CD4-positive, alpha-beta T cell treated with Interleukin-10 for 1 hour (primary cell): ENCODE results near the gene IL3.

Experiments
- DNase-seq: peaks from one replicate; pipeline ENCODE4 v3.0.0-alpha.2; 2020

IL3 gene

GRCh38 chr5:132073231-132074013, 13.0 kb downstream of the IL3 start, which contains the start of gene CSF2:
Gene CSF2 (plus strand): TSS chr5:132073789. CDS start chr5:132073824, 35 bp downstream.
- peak; percentile 17 for DNase-seq

DNA sequence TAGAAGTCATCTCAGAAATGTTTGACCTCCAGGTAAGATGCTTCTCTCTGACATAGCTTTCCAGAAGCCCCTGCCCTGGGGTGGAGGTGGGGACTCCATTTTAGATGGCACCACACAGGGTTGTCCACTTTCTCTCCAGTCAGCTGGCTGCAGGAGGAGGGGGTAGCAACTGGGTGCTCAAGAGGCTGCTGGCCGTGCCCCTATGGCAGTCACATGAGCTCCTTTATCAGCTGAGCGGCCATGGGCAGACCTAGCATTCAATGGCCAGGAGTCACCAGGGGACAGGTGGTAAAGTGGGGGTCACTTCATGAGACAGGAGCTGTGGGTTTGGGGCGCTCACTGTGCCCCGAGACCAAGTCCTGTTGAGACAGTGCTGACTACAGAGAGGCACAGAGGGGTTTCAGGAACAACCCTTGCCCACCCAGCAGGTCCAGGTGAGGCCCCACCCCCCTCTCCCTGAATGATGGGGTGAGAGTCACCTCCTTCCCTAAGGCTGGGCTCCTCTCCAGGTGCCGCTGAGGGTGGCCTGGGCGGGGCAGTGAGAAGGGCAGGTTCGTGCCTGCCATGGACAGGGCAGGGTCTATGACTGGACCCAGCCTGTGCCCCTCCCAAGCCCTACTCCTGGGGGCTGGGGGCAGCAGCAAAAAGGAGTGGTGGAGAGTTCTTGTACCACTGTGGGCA, 13.8 kb downstream of the IL3 start:
- no peak for DNase-seq

DNA sequence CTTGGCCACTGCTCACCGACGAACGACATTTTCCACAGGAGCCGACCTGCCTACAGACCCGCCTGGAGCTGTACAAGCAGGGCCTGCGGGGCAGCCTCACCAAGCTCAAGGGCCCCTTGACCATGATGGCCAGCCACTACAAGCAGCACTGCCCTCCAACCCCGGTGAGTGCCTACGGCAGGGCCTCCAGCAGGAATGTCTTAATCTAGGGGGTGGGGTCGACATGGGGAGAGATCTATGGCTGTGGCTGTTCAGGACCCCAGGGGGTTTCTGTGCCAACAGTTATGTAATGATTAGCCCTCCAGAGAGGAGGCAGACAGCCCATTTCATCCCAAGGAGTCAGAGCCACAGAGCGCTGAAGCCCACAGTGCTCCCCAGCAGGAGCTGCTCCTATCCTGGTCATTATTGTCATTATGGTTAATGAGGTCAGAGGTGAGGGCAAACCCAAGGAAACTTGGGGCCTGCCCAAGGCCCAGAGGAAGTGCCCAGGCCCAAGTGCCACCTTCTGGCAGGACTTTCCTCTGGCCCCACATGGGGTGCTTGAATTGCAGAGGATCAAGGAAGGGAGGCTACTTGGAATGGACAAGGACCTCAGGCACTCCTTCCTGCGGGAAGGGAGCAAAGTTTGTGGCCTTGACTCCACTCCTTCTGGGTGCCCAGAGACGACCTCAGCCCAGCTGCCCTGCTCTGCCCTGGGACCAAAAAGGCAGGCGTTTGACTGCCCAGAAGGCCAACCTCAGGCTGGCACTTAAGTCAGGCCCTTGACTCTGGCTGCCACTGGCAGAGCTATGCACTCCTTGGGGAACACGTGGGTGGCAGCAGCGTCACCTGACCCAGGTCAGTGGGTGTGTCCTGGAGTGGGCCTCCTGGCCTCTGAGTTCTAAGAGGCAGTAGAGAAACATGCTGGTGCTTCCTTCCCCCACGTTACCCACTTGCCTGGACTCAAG, 14.6 kb downstream of the IL3 start:
- peak; percentile 19 for DNase-seq

GRCh38 chr5:132075719-132076077, 15.2 kb downstream of the IL3 start:
- no peak for DNase-seq

DNA sequence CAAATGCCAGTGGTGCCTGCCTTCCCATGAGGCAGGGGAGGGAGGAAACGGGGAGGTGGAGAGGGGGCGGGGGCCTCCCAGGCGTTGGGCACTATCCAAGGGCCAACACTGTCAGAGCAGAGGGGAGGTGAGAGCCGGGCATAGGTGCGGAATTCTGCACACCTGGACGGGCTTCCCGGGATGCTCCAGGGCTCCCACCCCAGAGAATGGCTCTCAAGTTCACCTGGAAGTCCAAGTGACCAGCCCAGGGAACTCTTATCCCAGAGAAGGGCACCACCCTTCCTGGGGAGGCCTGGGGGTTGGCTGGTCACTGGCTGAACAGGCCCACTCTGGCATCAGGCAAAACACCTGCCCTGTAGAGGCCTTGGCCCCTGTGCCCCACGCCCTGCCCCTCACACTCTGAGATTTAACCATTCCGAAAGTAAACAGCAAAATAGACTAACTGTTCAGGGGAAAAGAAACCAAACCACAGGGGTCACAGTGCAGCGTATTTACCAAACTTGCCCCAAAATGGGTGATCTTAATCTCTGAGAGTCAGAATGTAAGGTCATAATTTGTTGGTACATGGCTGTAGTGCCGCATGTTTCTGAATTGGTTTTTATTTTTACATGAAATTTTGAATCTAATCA, 15.9 kb downstream of the IL3 start:
- no peak for DNase-seq

DNA sequence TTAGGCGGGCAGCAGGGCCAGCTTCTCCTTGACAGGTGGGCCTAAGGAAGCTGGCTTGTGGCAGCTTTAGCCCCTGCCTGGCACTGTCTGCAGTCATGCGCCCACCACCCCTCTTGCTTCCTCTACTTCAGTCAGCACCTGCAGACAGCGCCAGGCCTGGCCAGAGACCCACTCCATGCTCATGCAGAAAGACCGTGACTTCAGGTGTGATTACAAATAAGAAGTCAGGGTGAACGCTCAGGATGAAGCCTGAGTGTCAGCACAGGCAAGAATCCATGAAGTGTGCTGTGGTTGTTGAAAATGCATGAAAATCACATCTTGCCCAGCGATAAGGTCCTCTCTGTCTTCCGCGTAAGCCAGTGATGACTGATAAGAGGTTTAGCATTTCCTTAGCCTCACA, 16.5 kb downstream of the IL3 start:
- no peak for DNase-seq

DNA sequence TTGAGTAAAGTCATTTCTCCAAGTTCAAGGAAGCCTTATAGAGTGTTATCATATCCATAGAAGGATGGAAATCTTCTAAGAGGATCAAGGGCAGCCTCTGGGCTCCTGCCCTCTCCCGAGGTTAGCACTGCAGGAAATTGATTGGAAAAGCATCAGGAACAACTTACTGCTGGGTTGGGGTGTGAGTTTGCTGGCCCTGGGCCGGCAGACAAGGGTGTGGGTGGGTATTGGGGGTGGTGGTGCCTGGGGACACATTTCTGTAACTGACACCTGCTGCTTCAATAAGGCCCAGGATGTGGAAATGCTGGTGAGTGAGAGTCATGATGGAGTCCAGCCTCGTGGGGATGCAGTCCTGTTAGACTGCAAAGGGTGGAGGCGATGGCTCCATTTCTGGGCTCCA, 18.6 kb downstream of the IL3 start:
- DNase-seq, result no peak

- no peak for DNase-seq
These were observed 19.2 kb downstream of the IL3 start for GRCh38 chr5:132079619-132080018.

DNA sequence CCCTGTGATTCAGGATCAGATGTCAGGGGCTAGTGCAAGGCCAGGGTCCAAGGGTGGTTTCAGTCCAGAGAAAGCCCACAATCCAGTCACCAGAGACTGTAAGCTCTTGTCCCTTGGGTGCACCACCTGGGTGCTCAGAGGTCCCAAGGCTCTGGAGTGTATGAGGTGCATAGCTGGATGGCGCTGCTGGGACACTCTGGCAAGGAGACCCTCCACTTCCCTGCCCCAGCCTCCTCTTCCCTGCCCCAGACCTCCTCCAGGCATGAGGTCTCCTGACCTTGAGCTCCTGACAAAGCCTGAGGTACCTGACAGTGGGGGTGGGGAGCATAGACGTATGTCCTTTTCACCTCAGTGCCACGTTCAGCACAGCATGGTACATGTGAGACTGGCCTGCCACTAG, 20.1 kb downstream of the IL3 start:
- DNase-seq, result no peak

DNA sequence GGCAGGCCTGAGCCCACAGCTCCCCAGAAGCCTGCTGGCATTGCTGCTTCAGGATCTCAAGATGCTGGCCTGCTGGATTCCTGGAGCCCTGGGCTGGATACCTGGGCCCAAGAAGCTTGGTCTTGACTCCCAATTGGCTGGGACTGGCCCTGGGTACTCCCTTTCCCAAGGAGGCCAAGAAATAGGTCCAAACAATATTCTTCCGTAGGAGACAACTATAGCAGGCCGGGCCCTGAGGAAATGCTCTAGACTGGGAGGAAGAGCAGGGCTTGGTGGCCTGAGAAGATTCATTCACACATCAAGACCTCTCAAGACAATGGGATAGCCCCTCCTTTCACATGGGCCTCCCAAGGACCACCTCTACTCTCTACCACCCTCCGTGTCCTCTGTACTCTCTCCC, 21.0 kb downstream of the IL3 start:
- no peak for DNase-seq

GRCh38 chr5:132082329-132083023, 22.0 kb downstream of the IL3 start:
- DNase-seq, result no peak

- no peak for DNase-seq
These were observed 22.7 kb downstream of the IL3 start for GRCh38 chr5:132083071-132083678.

DNA sequence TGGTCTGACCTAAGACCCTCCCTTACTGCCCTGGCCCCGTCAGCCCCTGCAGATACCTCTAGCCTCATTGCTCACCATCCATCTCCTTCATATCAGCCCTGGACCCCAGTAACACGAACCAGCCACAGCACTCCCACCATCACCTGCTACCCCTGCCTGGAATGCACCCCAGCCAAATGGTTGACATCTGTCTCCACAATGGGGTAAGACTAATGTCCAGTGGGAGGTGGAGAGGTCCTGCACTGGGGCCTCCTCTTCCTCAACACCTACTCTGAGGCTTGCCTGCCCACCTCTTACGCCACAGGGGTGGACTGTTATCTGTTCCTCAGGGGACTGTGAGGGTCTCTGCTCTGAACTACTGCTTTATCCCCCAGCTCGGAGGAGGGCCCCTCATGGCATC, 25.2 kb downstream of the IL3 start:
- no peak for DNase-seq

DNA sequence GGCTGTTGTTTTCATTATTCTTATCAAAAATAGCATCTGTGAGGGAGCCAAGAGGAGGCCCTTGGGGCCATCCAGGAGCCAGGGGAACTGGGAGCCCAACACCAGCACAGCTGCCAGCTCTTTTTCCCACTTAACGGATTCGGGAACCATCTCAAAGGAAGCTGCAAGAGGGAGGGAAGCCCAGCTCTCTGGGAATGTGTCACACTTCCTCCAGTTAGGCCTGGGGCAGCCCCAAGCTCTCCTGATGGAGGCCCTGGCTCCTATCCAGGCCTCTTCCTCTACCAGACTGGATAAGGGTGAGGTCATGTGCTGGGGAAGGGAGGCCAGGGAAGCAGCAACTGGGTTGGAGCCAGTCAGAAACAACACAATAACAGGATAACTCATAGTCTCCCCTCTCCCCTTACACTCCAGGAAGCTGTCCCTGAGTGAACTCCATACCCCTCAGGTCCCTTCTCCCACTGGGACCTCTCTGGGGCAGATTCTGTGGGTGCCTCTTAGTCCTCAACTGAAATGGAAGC, 25.9 kb downstream of the IL3 start:
- no peak for DNase-seq

- no peak for DNase-seq
These were observed 26.7 kb downstream of the IL3 start for GRCh38 chr5:132087176-132087575.

GRCh38 chr5:132087661-132088060, 27.2 kb downstream of the IL3 start:
- no peak for DNase-seq

DNA sequence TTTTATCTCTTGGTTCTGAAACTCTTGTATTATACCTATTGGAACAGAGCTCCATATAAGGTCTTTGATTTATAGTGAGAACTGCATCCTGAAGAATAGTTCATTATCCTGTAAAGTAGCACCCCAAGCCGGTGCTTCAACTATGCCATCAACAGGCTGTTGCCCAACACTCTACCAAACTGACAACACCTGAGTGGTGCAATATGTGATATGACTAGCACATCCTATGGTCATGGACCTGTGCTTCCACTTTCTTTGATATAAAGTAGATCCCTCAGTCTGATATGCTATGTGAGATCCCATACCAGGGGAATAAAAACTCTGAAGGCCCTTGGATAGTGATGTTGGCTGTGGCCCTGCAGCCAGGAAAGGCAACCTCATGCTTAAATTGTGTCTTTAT, 28.9 kb downstream of the IL3 start:
- no peak for DNase-seq

DNA sequence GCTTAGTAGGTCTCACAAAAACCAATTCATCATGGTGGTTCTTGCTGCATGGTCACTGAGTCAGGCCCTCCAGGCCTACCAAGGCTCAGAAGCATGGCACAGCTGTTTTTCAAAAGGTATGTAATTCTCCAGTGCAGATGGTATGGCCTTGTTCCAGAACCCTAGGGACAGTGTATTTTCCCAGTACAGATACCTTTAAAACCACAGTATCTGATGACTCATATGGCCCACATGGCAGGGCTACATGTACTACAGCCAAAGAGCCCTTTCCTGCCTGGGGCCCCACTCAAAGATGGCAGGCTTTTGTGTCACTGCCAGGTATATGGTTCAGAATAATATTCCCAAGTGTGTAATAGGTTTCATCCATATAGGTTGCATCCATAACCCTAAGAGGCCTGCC, 29.7 kb downstream of the IL3 start:
- DNase-seq, result no peak

DNA sequence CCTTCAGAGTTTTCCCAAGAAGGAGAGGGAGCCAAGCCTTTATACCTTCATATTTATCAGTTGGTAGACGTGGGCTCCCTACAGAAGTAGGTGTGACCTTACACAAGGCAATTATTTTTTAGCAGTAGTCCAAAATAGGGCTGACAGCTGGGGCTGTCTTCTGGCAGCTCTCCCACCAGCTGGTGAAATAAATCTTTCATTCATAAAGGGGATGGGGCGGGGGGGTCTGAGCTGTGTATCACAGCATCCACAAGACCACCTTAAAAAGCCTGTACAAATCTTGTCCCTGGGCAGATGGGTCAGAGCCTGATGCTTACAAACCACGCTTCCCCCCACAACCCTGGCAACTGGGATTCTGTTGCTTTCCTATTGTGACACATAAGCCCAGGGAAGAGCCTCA, 32.8 kb downstream of the IL3 start:
- DNase-seq, result no peak

DNA sequence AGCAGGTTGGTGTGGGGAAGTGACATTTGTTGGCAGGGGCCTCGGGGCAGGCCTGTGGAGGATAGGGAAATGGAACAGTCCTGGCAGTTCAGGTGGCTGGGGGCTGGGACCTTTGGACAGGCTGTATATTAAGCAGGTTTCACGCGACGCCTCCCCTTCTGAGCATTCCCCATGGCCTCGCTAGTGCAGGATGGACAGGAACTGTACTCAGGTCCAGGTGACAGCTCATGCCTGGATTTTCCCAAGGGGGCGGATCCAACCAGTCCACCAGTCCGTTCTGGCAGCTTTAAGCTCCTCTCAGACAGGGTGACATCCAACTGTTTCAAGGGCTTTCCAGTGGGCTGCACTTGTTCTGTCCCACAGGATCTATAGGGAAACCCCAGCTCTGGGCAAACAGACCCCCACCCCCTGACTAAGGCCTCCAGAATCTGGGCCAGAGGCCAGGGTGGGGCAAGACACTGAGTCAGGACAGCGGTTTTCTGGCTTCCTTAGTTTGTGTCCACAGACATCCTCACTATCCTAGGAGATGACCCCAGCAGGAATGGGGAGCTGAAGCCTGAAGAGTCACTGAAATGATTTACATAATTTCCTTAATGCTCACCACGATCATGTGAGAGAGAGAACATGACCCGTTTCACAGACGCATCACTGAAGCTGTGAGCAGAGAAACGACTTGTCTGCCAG, 34.1 kb downstream of the IL3 start:
- no peak for DNase-seq

DNA sequence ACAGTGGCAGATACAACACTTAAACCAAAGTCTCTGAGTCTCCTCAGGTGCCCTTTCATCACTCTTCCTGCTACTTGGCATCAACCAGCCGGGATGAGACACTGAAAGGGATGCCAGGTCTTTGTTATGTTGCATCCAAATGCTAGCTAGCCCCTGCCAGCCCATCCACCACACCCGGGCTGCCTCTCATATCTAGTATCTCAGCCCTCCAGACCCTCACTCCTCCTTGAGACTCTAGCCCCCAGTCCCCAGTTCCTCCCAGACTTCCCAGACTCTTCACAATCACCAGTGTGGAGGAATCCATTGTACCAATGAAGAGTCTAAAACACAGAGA, 34.6 kb downstream of the IL3 start:
- DNase-seq, result no peak
